Caco-2 (cell line): ENCODE measurements around the gene SYP. TPM values are rescaled to one million over a fixed set of nuclear protein-coding genes. Genes with fewer than 3 reads are reported as not detected.
"Not testable (repeated sequence)": the region's sequence is repeated elsewhere in the genome, so short reads cannot be mapped to it uniquely, and the experiment has no call there.

Source experiments
- BruUV-seq: library from RNA; stranded (reverse); fragments of 400-500 nt; replicated peaks from 2 replicates; lab custom pipeline; 2021; lab: Mats Ljungman, UMichigan
- CTCF ChIA-PET: fragments of 300-600 bp; sonication (Branson Sonifier 250); formaldehyde crosslinking; loops from one replicate; lab custom pipeline; 2022; ENCODE audit warnings: antibody characterized with exemption; lab: Charles Lee
- POLR2A ChIA-PET: fragments of 300-600 bp; sonication (Branson Sonifier 250); formaldehyde crosslinking; loops from one replicate; lab custom pipeline; 2022; ENCODE audit warnings: antibody characterized with exemption; lab: Charles Lee
- DNase-seq, 2 experiments: peaks; one replicate each; pipeline versions ENCODE4 v3.0.0 to v3.0.0-alpha.2; 2020 to 2022
- H3K27me3 ChIP-seq: replicated peaks from 2 replicates; pipeline ENCODE4 v1.6.0; 2011; ENCODE audit warnings: low read length; ENCODE audit not compliant: control insufficient read depth, insufficient read depth
- H3K36me3 ChIP-seq: 2 replicates; pipeline ENCODE4 v1.5.1; 2011; ENCODE audit warnings: low read length; ENCODE audit not compliant: control insufficient read depth, insufficient read depth
- H3K4me1 ChIP-seq: fragments of 250-450 bp; sonication (Bioruptor Pico); 2 replicates; pipeline ENCODE4 v1.5.1; 2020; ENCODE audit warnings: mild to moderate bottlenecking
- H3K4me3 ChIP-seq: 2 replicates; pipeline ENCODE4 v1.5.1; 2011; ENCODE audit warnings: low read depth, mild to moderate bottlenecking, control low read depth, low read length
- H3K9me3 ChIP-seq: fragments of 250-450 bp; sonication (Bioruptor Pico); 2 replicates; pipeline ENCODE4 v1.5.1; 2020; ENCODE audit warnings: mild to moderate bottlenecking, moderate library complexity
- H3K27ac Mint-ChIP-seq: one replicate; pipeline ENCODE4 v1.8.0; 2022; ENCODE audit warnings: mixed read lengths; ENCODE audit not compliant: unreplicated experiment
- H3K27me3 Mint-ChIP-seq: one replicate; pipeline ENCODE4 v1.8.0; 2022; ENCODE audit warnings: mixed read lengths; ENCODE audit not compliant: insufficient read depth, unreplicated experiment
- H3K36me3 Mint-ChIP-seq: one replicate; pipeline ENCODE4 v1.8.0; 2022; ENCODE audit warnings: mild to moderate bottlenecking, mixed read lengths; ENCODE audit not compliant: insufficient read depth, unreplicated experiment
- H3K4me1 Mint-ChIP-seq: one replicate; pipeline ENCODE4 v1.8.0; 2022; ENCODE audit warnings: low read depth, mixed read lengths; ENCODE audit not compliant: unreplicated experiment
- H3K4me3 Mint-ChIP-seq: one replicate; pipeline ENCODE4 v1.8.0; 2022; ENCODE audit warnings: mild to moderate bottlenecking, moderate library complexity, mixed read lengths; ENCODE audit not compliant: unreplicated experiment
- H3K9me3 Mint-ChIP-seq: one replicate; pipeline ENCODE4 v1.8.0; 2022; ENCODE audit warnings: mixed read lengths; ENCODE audit not compliant: unreplicated experiment
- CTCF ChIP-seq, 2 experiments: fragments of 200-600 bp in 1 of 2; IDR thresholded peaks; 1 replicate in 1 of 2; 2 replicates in 1 of 2; pipeline versions ENCODE4 v1.5.1 to v1.8.0; 2011 to 2022; ENCODE audit warnings: antibody characterized with exemption in 1 of 2, control low read depth in 1 of 2, inconsistent platforms in 1 of 2, low read depth in 1 of 2, low read length in 1 of 2, mild to moderate bottlenecking in 1 of 2, moderate library complexity in 1 of 2; ENCODE audit not compliant: insufficient read depth in 1 of 2, severe bottlenecking in 1 of 2, unreplicated experiment in 1 of 2
- intact Hi-C: fragments of 100-400 bp; cut with micrococcal nuclease; formaldehyde crosslinking; loops from one replicate; pipeline ENCODE4 v1.10.0; 2022; ENCODE audit not compliant: unreplicated experiment
- total RNA-seq: library from RNA; stranded (reverse); gene quantifications from 2 replicates; pipeline ENCODE4 v1.2.3, GENCODE V29; 2022

Gene SYP
- total RNA-seq, 1 experiment from 2014 or later, result 18.3 TPM

- Histone ChIP-seq H3K9me3 (no peaks in the 10 kb centered on the region), H3K27me3 (no peaks in the 10 kb centered on the region), H3K36me3 (no peaks in the 10 kb centered on the region), H3K4me3 (no peak overlapping the region), H3K4me1 (peaks cover 10% of the 10 kb centered on the region; the same call in 1 of the 2 replicates)
- Mint-ChIP-seq H3K36me3 (peaks cover 4% of the 10 kb centered on the region), H3K4me1 (no peaks in the 10 kb centered on the region), H3K27ac (no peak overlapping the region), H3K4me3 (no peak overlapping the region), H3K27me3 (no peaks in the 10 kb centered on the region), H3K9me3 (no peaks in the 10 kb centered on the region)
- no peak for DNase-seq
- no TSS peak for BruUV-seq
- CTCF ChIA-PET, result no interaction called here
- no peak for TF ChIP-seq CTCF (IDR thresholded peaks at IDR 0.05; ENCODE audit: insufficient read depth in 1 of 2, low read depth in 1 of 2, low read length in 1 of 2, severe bottlenecking in 1 of 2, unreplicated experiment in 1 of 2)
- intact Hi-C loops, result no loop called here
- POLR2A ChIA-PET, result no interaction called here
Measured at GRCh38 chrX:49147936-49148335, 52.1 kb downstream of the SYP start.

- Mint-ChIP-seq H3K27ac (no peak overlapping the region), H3K4me3 (no peak overlapping the region), H3K36me3 (peaks cover 4% of the 10 kb centered on the region), H3K27me3 (no peaks in the 10 kb centered on the region), H3K9me3 (no peaks in the 10 kb centered on the region), H3K4me1 (no peaks in the 10 kb centered on the region)
- no TSS peak for BruUV-seq
- Histone ChIP-seq H3K36me3 (no peaks in the 10 kb centered on the region), H3K4me1 (peaks cover 10% of the 10 kb centered on the region; the same call in 1 of the 2 replicates), H3K9me3 (no peaks in the 10 kb centered on the region), H3K27me3 (no peaks in the 10 kb centered on the region), H3K4me3 (no peak overlapping the region)
- no peak for DNase-seq
- CTCF ChIA-PET, result no interaction called here
- POLR2A ChIA-PET, result no interaction called here
- intact Hi-C loops, result no loop called here
- no peak for TF ChIP-seq CTCF (IDR thresholded peaks at IDR 0.05; ENCODE audit: insufficient read depth in 1 of 2, low read depth in 1 of 2, low read length in 1 of 2, severe bottlenecking in 1 of 2, unreplicated experiment in 1 of 2)
Measured at GRCh38 chrX:49147282-49147681, 52.7 kb downstream of the SYP start.

- H3K4me3 Mint-ChIP-seq, H3K36me3 Mint-ChIP-seq, H3K27ac Mint-ChIP-seq, H3K4me3 ChIP-seq, POLR2A ChIA-PET, CTCF ChIA-PET, H3K4me1 Mint-ChIP-seq, DNase-seq, H3K4me1 ChIP-seq, H3K27me3 ChIP-seq, BruUV-seq, H3K9me3 Mint-ChIP-seq, H3K36me3 ChIP-seq, H3K27me3 Mint-ChIP-seq, H3K9me3 ChIP-seq, intact Hi-C loops: not testable (repeated sequence)
Measured at GRCh38 chrX:49143154-49143553, 56.8 kb downstream of the SYP start.

- H3K36me3 ChIP-seq, H3K4me3 Mint-ChIP-seq, H3K4me1 ChIP-seq, H3K4me1 Mint-ChIP-seq, BruUV-seq, CTCF ChIA-PET, H3K27ac Mint-ChIP-seq, intact Hi-C loops, H3K4me3 ChIP-seq, H3K27me3 ChIP-seq, H3K9me3 ChIP-seq, POLR2A ChIA-PET, H3K9me3 Mint-ChIP-seq, H3K36me3 Mint-ChIP-seq, DNase-seq, H3K27me3 Mint-ChIP-seq: not testable (repeated sequence)
Measured at GRCh38 chrX:49142264-49142663, 57.7 kb downstream of the SYP start.
